ENCODE measurements around the gene ZFAND2B.

DNA sequence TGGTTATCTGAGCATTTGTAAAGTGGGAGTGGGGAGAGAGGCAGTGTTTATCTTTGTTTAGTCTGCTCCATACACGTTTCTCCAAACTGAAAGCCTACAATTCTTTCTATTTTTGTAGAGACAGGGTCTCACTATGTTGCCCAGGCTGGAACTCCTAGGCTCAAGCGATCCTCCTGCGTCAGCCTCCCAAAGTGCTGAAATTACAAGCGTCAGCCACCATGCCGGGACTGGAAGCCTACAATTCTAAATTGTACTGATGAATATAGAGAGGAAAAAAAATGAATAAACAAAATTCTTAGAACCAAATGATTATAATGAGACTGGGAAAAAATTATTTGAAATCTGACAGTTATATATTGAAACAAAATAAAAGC lies 1.4 kb upstream of the ZFAND2B start:
- TF ChIP-seq JUNB (IDR thresholded peaks at IDR 0.05; ENCODE audit: unreplicated experiment) (no peak), EZH2 (IDR thresholded peaks at IDR 0.05; ENCODE audit: low read depth, unreplicated experiment) (no peak), CTCF (conservative IDR thresholded peaks at IDR 0.05; ENCODE audit: low read depth in 2 of 2) (no peak), POLR2AphosphoS5 (IDR thresholded peaks at IDR 0.05; ENCODE audit: low read depth) (no peak), ZNF114 (CRISPR knock-in tag; IDR thresholded peaks at IDR 0.05) (no peak), EZH2phosphoT487 (IDR thresholded peaks at IDR 0.05; ENCODE audit: unreplicated experiment) (no peak), NANOG (IDR thresholded peaks at IDR 0.05; ENCODE audit: borderline replicate concordance) (no peak)
- TF ChIP-seq, protein P1, sequence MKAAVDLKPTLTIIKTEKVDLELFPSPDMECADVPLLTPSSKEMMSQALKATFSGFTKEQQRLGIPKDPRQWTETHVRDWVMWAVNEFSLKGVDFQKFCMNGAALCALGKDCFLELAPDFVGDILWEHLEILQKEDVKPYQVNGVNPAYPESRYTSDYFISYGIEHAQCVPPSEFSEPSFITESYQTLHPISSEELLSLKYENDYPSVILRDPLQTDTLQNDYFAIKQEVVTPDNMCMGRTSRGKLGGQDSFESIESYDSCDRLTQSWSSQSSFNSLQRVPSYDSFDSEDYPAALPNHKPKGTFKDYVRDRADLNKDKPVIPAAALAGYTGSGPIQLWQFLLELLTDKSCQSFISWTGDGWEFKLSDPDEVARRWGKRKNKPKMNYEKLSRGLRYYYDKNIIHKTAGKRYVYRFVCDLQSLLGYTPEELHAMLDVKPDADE (IDR thresholded peaks at IDR 0.05), result no peak
- TF ChIP-seq, protein P2, sequence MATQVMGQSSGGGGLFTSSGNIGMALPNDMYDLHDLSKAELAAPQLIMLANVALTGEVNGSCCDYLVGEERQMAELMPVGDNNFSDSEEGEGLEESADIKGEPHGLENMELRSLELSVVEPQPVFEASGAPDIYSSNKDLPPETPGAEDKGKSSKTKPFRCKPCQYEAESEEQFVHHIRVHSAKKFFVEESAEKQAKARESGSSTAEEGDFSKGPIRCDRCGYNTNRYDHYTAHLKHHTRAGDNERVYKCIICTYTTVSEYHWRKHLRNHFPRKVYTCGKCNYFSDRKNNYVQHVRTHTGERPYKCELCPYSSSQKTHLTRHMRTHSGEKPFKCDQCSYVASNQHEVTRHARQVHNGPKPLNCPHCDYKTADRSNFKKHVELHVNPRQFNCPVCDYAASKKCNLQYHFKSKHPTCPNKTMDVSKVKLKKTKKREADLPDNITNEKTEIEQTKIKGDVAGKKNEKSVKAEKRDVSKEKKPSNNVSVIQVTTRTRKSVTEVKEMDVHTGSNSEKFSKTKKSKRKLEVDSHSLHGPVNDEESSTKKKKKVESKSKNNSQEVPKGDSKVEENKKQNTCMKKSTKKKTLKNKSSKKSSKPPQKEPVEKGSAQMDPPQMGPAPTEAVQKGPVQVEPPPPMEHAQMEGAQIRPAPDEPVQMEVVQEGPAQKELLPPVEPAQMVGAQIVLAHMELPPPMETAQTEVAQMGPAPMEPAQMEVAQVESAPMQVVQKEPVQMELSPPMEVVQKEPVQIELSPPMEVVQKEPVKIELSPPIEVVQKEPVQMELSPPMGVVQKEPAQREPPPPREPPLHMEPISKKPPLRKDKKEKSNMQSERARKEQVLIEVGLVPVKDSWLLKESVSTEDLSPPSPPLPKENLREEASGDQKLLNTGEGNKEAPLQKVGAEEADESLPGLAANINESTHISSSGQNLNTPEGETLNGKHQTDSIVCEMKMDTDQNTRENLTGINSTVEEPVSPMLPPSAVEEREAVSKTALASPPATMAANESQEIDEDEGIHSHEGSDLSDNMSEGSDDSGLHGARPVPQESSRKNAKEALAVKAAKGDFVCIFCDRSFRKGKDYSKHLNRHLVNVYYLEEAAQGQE (IDR thresholded peaks at IDR 0.05; ENCODE audit: unreplicated experiment), result no peak

Data from GM23338 (cell line).